GM12892 (cell line): ENCODE results near the gene LRFN2.

ENCODE experiments used
- DNase-seq: peaks from one replicate; pipeline ENCODE4 v3.0.0; 2011; ENCODE audit not compliant: insufficient read length
- FAIRE-seq: peaks from 2 replicates; lab custom pipeline; 2011; peaks lifted over from hg19 to GRCh38; lab: Jason Lieb, UNC
- POLR2A ChIP-seq: IDR thresholded peaks from 2 replicates; pipeline ENCODE4 v1.6.1; 2011; ENCODE audit warnings: low read depth, low read length, control low read depth
- POLR2AphosphoS5 ChIP-seq: IDR thresholded peaks from 2 replicates; pipeline ENCODE4 v1.6.1; 2011; ENCODE audit warnings: low read depth, low read length, control low read depth
- TAF1 ChIP-seq: IDR thresholded peaks from 2 replicates; pipeline ENCODE4 v1.6.1; 2011; ENCODE audit warnings: low read depth, mild to moderate bottlenecking, control low read depth, low read length, borderline replicate concordance

The LRFN2 gene

GRCh38 chr6:40500227-40500626, 86.9 kb downstream of the LRFN2 start:
- TF ChIP-seq POLR2AphosphoS5 (no peak), POLR2A (no peak), TAF1 (no peak)
- no peak for FAIRE-seq
- DNase-seq, result no peak

DNA sequence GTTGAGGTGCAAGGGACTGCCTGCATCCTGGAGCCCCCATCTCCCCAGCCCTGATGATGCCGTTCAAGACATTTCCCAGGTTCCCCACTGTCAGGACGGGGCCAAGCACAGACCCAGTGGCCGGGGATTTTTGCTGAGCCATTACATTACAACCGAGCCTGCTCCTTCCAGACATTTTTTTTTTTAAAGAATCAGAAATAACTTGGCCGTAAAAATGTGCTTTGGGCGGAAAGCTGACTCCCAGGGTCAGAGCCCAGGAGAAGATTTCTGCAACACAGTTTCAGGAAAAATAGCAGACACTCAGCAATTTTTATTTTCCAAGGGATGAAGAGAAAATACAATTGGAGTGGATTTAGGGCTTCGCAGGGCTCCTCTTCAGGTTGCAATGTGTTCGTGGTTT, 87.9 kb downstream of the LRFN2 start:
- FAIRE-seq (no peak), DNase-seq (no peak)
- TF ChIP-seq POLR2AphosphoS5 (no peak), TAF1 (no peak), POLR2A (no peak)

GRCh38 chr6:40498148-40498547, 89.0 kb downstream of the LRFN2 start:
- no peak for TF ChIP-seq POLR2A
- FAIRE-seq, result no peak
- no peak for DNase-seq

DNA sequence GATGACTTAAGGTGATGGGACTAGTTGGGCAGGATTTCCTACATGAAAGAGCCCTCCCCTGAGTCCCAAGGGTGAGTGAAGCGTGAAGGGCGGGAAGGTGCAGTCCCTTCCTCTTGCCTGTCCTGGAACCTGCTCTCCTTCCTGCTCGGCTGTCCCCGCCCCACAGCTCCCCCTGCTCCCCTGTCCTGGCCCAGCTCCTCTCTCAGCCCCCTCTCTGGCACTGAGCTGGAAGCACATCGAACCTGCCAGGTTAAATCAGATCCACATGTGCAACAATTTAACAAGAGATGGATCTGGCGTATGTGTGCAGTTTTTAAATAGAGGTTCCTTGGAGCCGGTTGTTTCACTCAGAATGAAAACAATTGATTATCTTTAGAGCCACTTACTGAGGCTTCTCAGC, 95.0 kb downstream of the LRFN2 start:
- FAIRE-seq, result no peak
- no peak for DNase-seq
- TF ChIP-seq TAF1 (no peak), POLR2AphosphoS5 (no peak), POLR2A (no peak)

GRCh38 chr6:40490508-40490907, 96.7 kb downstream of the LRFN2 start:
- no peak for FAIRE-seq
- no peak for DNase-seq
- TF ChIP-seq POLR2AphosphoS5, result no peak
- no peak for TF ChIP-seq POLR2A
- no peak for TF ChIP-seq TAF1

GRCh38 chr6:40489798-40490197, 97.4 kb downstream of the LRFN2 start:
- TF ChIP-seq POLR2A (no peak), POLR2AphosphoS5 (no peak), TAF1 (no peak)
- FAIRE-seq (no peak), DNase-seq (no peak)

DNA sequence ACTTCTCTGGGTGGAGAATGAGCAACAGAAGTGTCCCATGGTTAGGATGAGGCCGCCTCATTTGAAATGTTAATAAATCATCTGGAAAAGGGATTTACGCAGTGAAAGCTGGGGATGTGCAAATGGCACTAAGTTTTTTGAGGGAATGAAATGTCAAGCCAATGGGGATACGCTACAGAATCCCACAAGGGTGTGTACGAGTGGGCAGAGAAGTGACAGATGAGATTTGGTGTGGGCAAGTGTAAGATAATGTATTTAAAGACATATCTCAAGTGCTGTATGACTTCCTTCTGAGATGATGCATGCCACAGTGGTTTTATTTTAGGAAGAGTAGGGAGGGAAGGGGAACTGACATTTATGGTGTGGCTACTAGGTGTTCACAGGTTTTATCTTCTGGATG, 100.6 kb downstream of the LRFN2 start:
- TF ChIP-seq POLR2AphosphoS5 (no peak), TAF1 (no peak), POLR2A (no peak)
- no peak for DNase-seq
- FAIRE-seq, result no peak

DNA sequence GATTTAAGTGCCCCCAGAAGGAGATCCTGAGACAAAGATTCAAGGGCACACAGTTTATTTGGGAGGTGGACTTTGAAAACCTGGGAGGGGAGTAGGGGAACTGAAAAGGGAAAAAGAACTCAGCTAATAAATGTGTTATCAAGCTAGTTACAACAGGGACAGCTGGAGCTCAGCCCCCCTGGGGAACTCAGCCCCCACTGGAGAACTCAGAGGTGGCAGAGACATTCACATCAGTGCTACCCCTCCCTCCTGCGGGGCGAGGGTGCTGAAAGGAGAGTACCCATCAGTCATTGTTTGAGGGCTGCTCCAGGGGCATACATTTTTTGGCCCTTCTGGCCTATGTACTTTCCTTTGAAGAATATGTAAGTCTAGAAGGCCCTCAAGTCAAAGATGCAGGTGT, 101.4 kb downstream of the LRFN2 start:
- FAIRE-seq (no peak), DNase-seq (no peak)
- no peak for TF ChIP-seq POLR2AphosphoS5
- no peak for TF ChIP-seq TAF1
- no peak for TF ChIP-seq POLR2A

DNA sequence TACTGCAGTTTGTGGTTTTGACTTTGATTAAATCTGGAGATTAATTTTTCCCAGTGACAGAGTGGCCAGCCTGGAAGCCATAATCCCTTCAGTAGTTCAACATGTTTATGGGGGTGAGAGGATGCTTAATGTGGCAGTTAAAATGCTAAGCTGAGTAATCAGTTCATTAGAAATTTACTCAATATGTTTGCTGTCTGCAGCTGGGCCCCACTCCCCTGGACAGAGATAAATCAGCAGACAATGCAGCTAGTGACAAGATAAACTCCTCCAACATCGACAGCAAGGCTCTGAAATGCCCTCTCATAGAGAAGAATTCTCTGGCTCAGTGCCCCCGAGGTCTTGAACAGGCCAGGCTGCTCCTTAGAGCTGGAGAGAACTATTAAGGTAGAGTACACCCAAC, 101.9 kb downstream of the LRFN2 start:
- no peak for TF ChIP-seq TAF1
- TF ChIP-seq POLR2AphosphoS5, result no peak
- no peak for TF ChIP-seq POLR2A
- no peak for DNase-seq
- no peak for FAIRE-seq

GRCh38 chr6:40484066-40484465, 103.1 kb downstream of the LRFN2 start:
- no peak for TF ChIP-seq POLR2A
- no peak for TF ChIP-seq POLR2AphosphoS5
- no peak for TF ChIP-seq TAF1
- FAIRE-seq (no peak), DNase-seq (no peak)

GRCh38 chr6:40482532-40482931, 104.6 kb downstream of the LRFN2 start:
- no peak for DNase-seq
- no peak for FAIRE-seq
- no peak for TF ChIP-seq POLR2A
- no peak for TF ChIP-seq TAF1
- no peak for TF ChIP-seq POLR2AphosphoS5

DNA sequence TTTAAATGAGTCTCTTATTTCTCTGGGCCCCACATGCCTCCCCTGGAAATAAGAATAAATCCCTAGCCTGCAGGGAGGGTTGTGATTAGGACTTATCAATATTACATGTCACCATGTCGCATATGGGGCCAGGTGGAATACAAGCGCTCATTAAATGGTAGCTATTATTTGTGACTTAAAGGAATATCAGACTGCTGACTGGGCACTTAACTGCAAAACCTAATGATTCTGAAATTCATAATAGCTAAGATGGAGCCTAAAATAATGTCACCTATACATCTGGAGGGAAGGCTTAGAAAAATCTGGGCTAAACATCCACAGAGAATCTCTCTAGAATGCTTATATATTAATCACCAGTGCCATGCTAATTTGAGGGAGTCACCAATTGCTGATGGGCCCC, 106.5 kb downstream of the LRFN2 start:
- FAIRE-seq (no peak), DNase-seq (no peak)
- TF ChIP-seq POLR2A (no peak), POLR2AphosphoS5 (no peak), TAF1 (no peak)

- TF ChIP-seq POLR2A (no peak), POLR2AphosphoS5 (no peak), TAF1 (no peak)
- no peak for FAIRE-seq
- no peak for DNase-seq
These were observed 107.5 kb downstream of the LRFN2 start for GRCh38 chr6:40479706-40480105.
